ENCODE results near the gene MRPS18A.

The MRPS18A gene

DNA sequence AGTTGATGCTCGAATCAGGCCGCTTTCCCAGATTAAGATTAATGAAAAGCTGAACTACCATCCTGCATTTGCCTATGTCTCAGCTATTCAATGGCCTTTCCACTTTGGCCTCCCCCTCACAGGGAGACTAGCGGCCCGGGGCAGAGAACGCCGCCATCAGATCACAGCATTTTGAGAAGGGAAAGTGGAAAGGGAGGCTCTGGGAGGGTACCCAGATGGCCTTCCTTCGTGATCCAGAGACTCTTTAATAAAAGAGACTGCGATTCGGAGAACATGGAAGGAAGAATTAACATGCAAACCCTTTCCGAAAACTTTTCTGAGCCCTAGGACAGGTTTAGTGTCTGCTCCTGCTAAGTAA, 533 bp downstream of the MRPS18A start:
- Histone ChIP-seq H3K4me3 (ENCODE audit: low read depth in 1 of 2, low read length in 2 of 2) (peak overlapping the region; percentile 59 to 89), H3K27ac (ENCODE audit: low read depth, low read length) (peak overlapping the region; percentile 40), H3K9ac (ENCODE audit: low read length) (peak overlapping the region; percentile 69), H3K4me1 (ENCODE audit: insufficient read depth, low read length) (peaks cover 15% of the 10 kb centered on the region), H3K27me3 (ENCODE audit: control insufficient read depth in 1 of 2, insufficient read depth in 2 of 2, low read length in 2 of 2) (no peaks in the 10 kb centered on the region), H3K36me3 (ENCODE audit: insufficient read depth, low read length) (no peaks in the 10 kb centered on the region), H3K9me3 (ENCODE audit: low read length) (no peaks in the 10 kb centered on the region)

DNA sequence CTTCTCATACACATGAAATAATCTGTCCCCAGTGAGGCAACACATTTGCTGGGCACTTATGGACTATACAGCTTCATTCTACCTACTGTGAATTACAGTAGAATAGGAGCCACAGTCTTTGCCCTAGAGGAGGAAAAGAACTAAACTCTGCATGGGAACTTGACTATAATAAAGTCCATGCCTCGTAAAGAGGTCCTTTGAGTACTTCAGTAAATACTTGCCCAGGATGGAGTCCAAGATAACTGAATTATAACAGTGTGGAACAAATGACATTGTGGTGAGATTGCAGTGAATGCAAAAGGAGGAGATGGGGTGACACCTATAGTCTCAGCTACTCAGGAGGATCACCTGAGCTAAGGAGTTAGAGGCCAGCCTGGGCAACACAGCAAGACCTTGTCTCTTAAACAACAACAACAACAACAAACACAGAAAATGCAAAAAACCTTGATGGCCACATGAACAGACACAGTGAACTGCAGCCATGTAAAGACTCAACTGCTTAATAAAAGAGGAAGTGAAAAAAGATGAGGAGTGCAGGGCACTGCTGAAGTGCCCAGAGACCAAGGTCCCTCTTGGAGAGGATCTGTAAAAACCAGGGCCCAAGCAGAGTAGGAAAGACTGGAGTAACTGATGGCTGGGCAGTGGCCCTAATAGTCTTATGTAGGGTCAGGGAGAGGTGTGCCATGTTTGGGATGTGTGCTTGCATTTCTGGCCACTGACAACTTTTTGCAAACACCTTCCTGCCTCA, 3.7 kb downstream of the MRPS18A start:
- Histone ChIP-seq H3K4me3 (ENCODE audit: low read depth in 1 of 2, low read length in 2 of 2) (no peak overlapping the region), H3K9ac (ENCODE audit: low read length) (no peak overlapping the region), H3K9me3 (ENCODE audit: low read length) (no peaks in the 10 kb centered on the region), H3K4me1 (ENCODE audit: insufficient read depth, low read length) (peaks cover 15% of the 10 kb centered on the region), H3K36me3 (ENCODE audit: insufficient read depth, low read length) (peaks cover 23% of the 10 kb centered on the region), H3K27me3 (ENCODE audit: control insufficient read depth in 1 of 2, insufficient read depth in 2 of 2, low read length in 2 of 2) (no peaks in the 10 kb centered on the region), H3K27ac (ENCODE audit: low read depth, low read length) (no peak overlapping the region)

GRCh38 chr6:43682724-43683429, 4.7 kb downstream of the MRPS18A start:
- Histone ChIP-seq H3K9me3 (ENCODE audit: low read length) (no peaks in the 10 kb centered on the region), H3K36me3 (ENCODE audit: insufficient read depth, low read length) (peaks cover 33% of the 10 kb centered on the region), H3K4me1 (ENCODE audit: insufficient read depth, low read length) (peaks cover 10% of the 10 kb centered on the region), H3K4me3 (ENCODE audit: low read depth in 1 of 2, low read length in 2 of 2) (no peak overlapping the region), H3K27me3 (ENCODE audit: control insufficient read depth in 1 of 2, insufficient read depth in 2 of 2, low read length in 2 of 2) (no peaks in the 10 kb centered on the region), H3K9ac (ENCODE audit: low read length) (no peak overlapping the region), H3K27ac (ENCODE audit: low read depth, low read length) (no peak overlapping the region)

DNA sequence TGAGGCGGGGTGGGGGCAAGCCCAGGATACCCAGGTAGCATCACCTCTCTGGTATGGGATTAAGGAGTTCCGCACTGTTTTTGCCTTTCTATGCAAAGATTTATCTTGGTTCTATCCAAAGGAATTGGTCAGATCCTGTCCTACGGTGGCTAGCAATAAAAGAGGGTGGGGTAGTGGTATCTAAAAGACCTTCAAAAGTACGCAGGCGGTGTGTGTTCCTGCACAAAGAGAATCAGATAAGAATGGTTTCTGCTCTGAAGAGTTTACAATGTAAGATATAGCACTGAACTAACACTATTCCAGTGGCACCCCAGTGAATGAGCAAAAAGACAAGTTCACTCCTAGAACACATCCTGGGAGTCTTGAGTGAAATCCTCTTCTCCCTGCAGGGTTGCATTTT, 6.3 kb downstream of the MRPS18A start:
- Histone ChIP-seq H3K9me3 (ENCODE audit: low read length) (no peaks in the 10 kb centered on the region), H3K9ac (ENCODE audit: low read length) (no peak overlapping the region), H3K27me3 (ENCODE audit: control insufficient read depth in 1 of 2, insufficient read depth in 2 of 2, low read length in 2 of 2) (no peaks in the 10 kb centered on the region), H3K4me1 (ENCODE audit: insufficient read depth, low read length) (peaks cover 2% of the 10 kb centered on the region), H3K27ac (ENCODE audit: low read depth, low read length) (no peak overlapping the region), H3K36me3 (ENCODE audit: insufficient read depth, low read length) (peaks cover 49% of the 10 kb centered on the region), H3K4me3 (ENCODE audit: low read depth in 1 of 2, low read length in 2 of 2) (no peak overlapping the region)

DNA sequence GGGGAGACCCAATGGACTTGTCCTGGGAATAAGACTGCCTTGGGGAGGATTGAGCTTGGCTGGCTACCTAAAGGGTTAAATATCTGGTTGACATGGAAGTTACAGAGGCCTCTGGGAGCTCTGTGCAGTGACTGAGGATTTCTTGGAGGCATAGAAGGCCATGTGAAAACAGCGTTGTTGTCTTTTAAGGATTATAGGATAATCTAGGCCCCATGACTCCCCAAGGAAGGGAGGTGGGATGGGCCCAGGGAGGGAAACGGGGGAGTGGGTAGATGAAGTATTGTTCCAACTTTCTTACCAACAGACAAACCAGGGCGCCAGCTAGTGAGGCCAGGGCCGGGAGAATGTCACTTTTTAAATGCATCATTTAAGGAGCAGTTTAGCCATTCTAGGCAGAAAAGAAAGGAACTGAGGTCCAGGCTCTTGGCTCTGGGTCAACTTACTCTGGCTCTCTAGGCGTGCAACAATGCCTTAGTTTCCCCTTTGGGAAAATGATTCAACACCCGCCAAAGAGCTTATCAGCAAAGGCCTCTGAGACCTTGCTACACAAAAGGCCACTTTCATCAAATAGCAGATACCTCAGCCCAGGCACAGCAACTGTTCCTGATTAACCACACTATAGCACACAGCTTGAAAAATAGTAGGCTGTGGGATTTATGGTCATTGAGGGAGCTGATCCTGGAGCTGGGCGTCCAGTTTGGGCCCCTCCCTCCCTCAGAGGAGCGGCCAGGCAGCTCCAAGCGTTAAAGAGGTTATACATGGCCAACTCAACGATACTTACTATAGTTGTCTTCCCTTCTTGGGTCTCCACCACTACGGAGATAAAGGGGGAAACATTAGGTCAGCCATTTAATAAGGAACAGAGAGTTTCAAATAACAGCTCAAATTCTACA, 7.0 kb downstream of the MRPS18A start:
- no peaks in the 10 kb centered on the region for H3K9me3 ChIP-seq (ENCODE audit: low read length)
- H3K36me3 ChIP-seq (ENCODE audit: insufficient read depth, low read length) = peaks cover 56% of the 10 kb centered on the region
- no peaks in the 10 kb centered on the region for H3K4me1 ChIP-seq (ENCODE audit: insufficient read depth, low read length)
- H3K27me3 ChIP-seq (ENCODE audit: control insufficient read depth in 1 of 2, insufficient read depth in 2 of 2, low read length in 2 of 2) = no peaks in the 10 kb centered on the region
- H3K4me3 ChIP-seq (ENCODE audit: low read depth in 1 of 2, low read length in 2 of 2) = no peak overlapping the region
- H3K27ac ChIP-seq (ENCODE audit: low read depth, low read length) = no peak overlapping the region
- no peak overlapping the region for H3K9ac ChIP-seq (ENCODE audit: low read length)

- no peaks in the 10 kb centered on the region for H3K9me3 ChIP-seq (ENCODE audit: low read length)
- no peak overlapping the region for H3K4me3 ChIP-seq (ENCODE audit: low read depth in 1 of 2, low read length in 2 of 2)
- H3K27ac ChIP-seq (ENCODE audit: low read depth, low read length) = no peak overlapping the region
- H3K9ac ChIP-seq (ENCODE audit: low read length) = no peak overlapping the region
- H3K36me3 ChIP-seq (ENCODE audit: insufficient read depth, low read length) = peaks cover 71% of the 10 kb centered on the region
- H3K4me1 ChIP-seq (ENCODE audit: insufficient read depth, low read length) = no peaks in the 10 kb centered on the region
- no peaks in the 10 kb centered on the region for H3K27me3 ChIP-seq (ENCODE audit: control insufficient read depth in 1 of 2, insufficient read depth in 2 of 2, low read length in 2 of 2)
Observed at GRCh38 chr6:43679057-43679456, 8.5 kb downstream of the MRPS18A start.

- H3K9me3 ChIP-seq (ENCODE audit: low read length) = no peaks in the 10 kb centered on the region
- no peak overlapping the region for H3K4me3 ChIP-seq (ENCODE audit: low read depth in 1 of 2, low read length in 2 of 2)
- H3K27ac ChIP-seq (ENCODE audit: low read depth, low read length) = no peak overlapping the region
- H3K9ac ChIP-seq (ENCODE audit: low read length) = no peak overlapping the region
- no peaks in the 10 kb centered on the region for H3K27me3 ChIP-seq (ENCODE audit: control insufficient read depth in 1 of 2, insufficient read depth in 2 of 2, low read length in 2 of 2)
- H3K36me3 ChIP-seq (ENCODE audit: insufficient read depth, low read length) = peaks cover 79% of the 10 kb centered on the region
- no peaks in the 10 kb centered on the region for H3K4me1 ChIP-seq (ENCODE audit: insufficient read depth, low read length)
Observed at GRCh38 chr6:43678341-43678740, 9.2 kb downstream of the MRPS18A start.

DNA sequence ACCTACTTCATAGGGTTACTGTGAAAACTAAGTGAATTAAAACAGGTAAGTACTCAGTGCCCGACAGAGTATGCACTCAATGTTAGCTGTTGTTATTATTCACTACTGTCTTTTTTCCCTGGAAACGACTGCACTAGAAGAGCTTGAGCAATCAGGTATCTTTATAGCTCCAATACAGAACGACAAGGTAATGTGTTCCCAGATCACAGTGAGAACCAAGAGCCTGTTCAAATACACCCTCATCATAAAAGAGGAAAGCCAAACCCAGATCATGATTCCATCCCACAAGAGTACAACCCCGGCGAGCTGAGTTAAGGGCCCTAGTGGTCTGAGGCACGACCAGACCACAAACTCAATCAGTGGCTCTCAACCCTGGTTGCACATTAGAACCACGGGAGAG, 9.8 kb downstream of the MRPS18A start:
- H3K27me3 ChIP-seq (ENCODE audit: control insufficient read depth in 1 of 2, insufficient read depth in 2 of 2, low read length in 2 of 2) = no peaks in the 10 kb centered on the region
- H3K9ac ChIP-seq (ENCODE audit: low read length) = no peak overlapping the region
- H3K36me3 ChIP-seq (ENCODE audit: insufficient read depth, low read length) = peaks cover 81% of the 10 kb centered on the region
- H3K9me3 ChIP-seq (ENCODE audit: low read length) = no peaks in the 10 kb centered on the region
- H3K27ac ChIP-seq (ENCODE audit: low read depth, low read length) = no peak overlapping the region
- no peak overlapping the region for H3K4me3 ChIP-seq (ENCODE audit: low read depth in 1 of 2, low read length in 2 of 2)
- no peaks in the 10 kb centered on the region for H3K4me1 ChIP-seq (ENCODE audit: insufficient read depth, low read length)

DNA sequence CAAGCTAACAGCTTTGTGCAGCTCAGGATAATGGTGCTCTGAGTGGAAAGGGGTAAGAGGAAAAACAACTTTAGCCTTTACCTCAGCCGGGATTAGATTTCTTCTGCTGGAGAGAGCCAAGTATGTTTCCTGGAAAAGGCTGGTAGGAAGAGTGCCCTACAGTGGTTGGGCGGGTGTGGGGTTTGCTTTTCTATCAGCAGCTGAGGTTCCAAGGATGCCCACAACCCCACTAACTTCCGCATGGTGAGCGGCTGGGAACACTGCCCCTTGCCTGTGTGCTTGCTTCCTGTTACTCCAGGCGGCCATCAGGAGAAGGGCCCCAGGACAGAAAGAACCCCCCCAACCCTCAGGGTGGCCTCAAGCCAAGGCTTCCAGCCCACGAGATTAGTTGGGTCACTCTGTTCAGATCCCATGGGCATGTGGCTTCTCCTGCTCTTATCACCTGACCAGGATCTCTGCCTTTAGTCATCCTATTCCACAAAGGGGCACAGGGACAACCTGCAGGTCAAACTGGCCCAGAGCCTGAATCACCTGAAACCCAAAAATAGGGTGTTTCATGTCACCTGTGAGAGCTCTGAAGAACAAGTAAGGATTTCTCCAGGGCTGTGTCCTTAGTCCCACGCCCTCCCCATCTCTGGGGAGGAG, 10.5 kb downstream of the MRPS18A start:
- Histone ChIP-seq H3K36me3 (ENCODE audit: insufficient read depth, low read length) (peaks cover 86% of the 10 kb centered on the region), H3K27ac (ENCODE audit: low read depth, low read length) (no peak overlapping the region), H3K4me1 (ENCODE audit: insufficient read depth, low read length) (no peaks in the 10 kb centered on the region), H3K9ac (ENCODE audit: low read length) (no peak overlapping the region), H3K27me3 (ENCODE audit: control insufficient read depth in 1 of 2, insufficient read depth in 2 of 2, low read length in 2 of 2) (no peaks in the 10 kb centered on the region), H3K9me3 (ENCODE audit: low read length) (no peaks in the 10 kb centered on the region), H3K4me3 (ENCODE audit: low read depth in 1 of 2, low read length in 2 of 2) (no peak overlapping the region)

DNA sequence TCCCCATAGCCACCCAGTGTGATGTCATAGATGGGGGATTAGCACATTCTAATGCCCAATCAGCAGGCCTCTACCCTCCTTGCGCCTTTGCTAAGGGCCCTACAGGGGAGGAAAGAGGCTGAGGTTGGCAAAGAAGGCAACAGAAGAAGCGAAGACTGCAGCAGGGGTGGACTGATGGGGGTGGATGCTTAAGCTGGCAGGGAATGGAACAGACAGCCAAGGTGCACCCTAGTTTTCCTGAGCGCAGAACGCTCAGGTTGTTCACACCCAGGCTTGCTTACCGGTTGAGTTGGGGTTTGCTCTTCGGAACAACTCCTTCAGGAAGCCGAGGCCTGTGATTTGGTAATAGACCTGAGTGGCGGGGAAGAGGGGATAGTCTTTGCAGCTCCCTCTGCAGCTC, 12.7 kb downstream of the MRPS18A start:
- Histone ChIP-seq H3K27ac (ENCODE audit: low read depth, low read length) (no peak overlapping the region), H3K4me1 (ENCODE audit: insufficient read depth, low read length) (peaks cover 4% of the 10 kb centered on the region)

DNA sequence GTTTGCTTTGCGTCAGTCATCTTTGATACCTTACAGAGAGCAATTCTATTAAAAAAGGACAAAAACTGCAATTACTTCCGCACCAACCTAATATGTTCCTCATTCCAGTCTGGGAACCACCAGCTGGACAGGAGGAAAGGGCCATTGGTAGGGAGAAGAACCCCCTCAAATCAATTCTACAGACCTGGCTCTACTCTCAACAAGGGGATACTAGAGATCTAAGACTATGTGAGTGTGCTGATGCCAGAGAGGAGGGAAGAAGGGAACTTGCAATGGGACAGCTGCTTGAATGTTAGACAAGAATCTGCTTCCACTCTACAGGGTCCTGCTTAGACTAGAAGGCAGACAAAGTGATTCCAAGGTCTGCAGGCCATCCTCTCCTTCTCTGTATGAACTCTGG, 13.3 kb downstream of the MRPS18A start:
- Histone ChIP-seq H3K4me1 (ENCODE audit: insufficient read depth, low read length) (peaks cover 11% of the 10 kb centered on the region), H3K36me3 (ENCODE audit: insufficient read depth, low read length) (peaks cover 80% of the 10 kb centered on the region), H3K9me3 (ENCODE audit: low read length) (no peaks in the 10 kb centered on the region), H3K27me3 (ENCODE audit: control insufficient read depth in 1 of 2, insufficient read depth in 2 of 2, low read length in 2 of 2) (no peaks in the 10 kb centered on the region), H3K27ac (ENCODE audit: low read depth, low read length) (no peak overlapping the region), H3K4me3 (ENCODE audit: low read depth in 1 of 2, low read length in 2 of 2) (no peak overlapping the region), H3K9ac (ENCODE audit: low read length) (no peak overlapping the region)

More for the DNA sequence above, 12.7 kb downstream of the MRPS18A start:
- no peak overlapping the region for H3K9ac ChIP-seq (ENCODE audit: low read length)
- no peaks in the 10 kb centered on the region for H3K27me3 ChIP-seq (ENCODE audit: control insufficient read depth in 1 of 2, insufficient read depth in 2 of 2, low read length in 2 of 2)
- H3K4me3 ChIP-seq (ENCODE audit: low read depth in 1 of 2, low read length in 2 of 2) = no peak overlapping the region
- H3K9me3 ChIP-seq (ENCODE audit: low read length) = no peaks in the 10 kb centered on the region
- H3K36me3 ChIP-seq (ENCODE audit: insufficient read depth, low read length) = peaks cover 82% of the 10 kb centered on the region
